Calu3 (cell line): ENCODE measurements around the gene SPOCK1. TPM values are rescaled to one million over a fixed set of nuclear protein-coding genes. Genes with fewer than 3 reads are reported as not detected.

Source experiments
- BruUV-seq: library from RNA; stranded (reverse); fragments of 400-500 nt; replicated peaks from 2 replicates; lab custom pipeline; 2021; lab: Mats Ljungman, UMichigan
- CTCF ChIA-PET: fragments of 300-600 bp; sonication (Branson Sonifier 250); formaldehyde crosslinking; loops from one replicate; lab custom pipeline; 2022; ENCODE audit warnings: antibody characterized with exemption; lab: Charles Lee
- DNase-seq: peaks from one replicate; pipeline ENCODE4 v3.0.0; 2022
- H3K27ac Mint-ChIP-seq: one replicate; pipeline ENCODE4 v1.8.0; 2022; ENCODE audit warnings: mixed read lengths; ENCODE audit not compliant: unreplicated experiment
- H3K27me3 Mint-ChIP-seq: one replicate; pipeline ENCODE4 v1.8.0; 2022; ENCODE audit warnings: mixed read lengths; ENCODE audit not compliant: unreplicated experiment
- H3K36me3 Mint-ChIP-seq: one replicate; pipeline ENCODE4 v1.8.0; 2022; ENCODE audit warnings: mild to moderate bottlenecking, moderate library complexity, mixed read lengths; ENCODE audit not compliant: insufficient read depth, unreplicated experiment
- H3K4me1 Mint-ChIP-seq: one replicate; pipeline ENCODE4 v1.8.0; 2022; ENCODE audit warnings: mild to moderate bottlenecking, low read depth, mixed read lengths; ENCODE audit not compliant: unreplicated experiment
- H3K4me3 Mint-ChIP-seq: one replicate; pipeline ENCODE4 v1.8.0; 2022; ENCODE audit warnings: mild to moderate bottlenecking, low read depth, moderate library complexity, mixed read lengths; ENCODE audit not compliant: unreplicated experiment
- H3K9me3 Mint-ChIP-seq: one replicate; pipeline ENCODE4 v1.8.0; 2022; ENCODE audit warnings: low read depth, mixed read lengths; ENCODE audit not compliant: unreplicated experiment
- CTCF ChIP-seq: fragments of 200-600 bp; IDR thresholded peaks from one replicate; pipeline ENCODE4 v1.8.0; 2022; ENCODE audit warnings: antibody characterized with exemption; ENCODE audit not compliant: unreplicated experiment
- intact Hi-C: fragments of 100-400 bp; cut with micrococcal nuclease; formaldehyde crosslinking; loops from one replicate; pipeline ENCODE4 v1.10.0; 2022; ENCODE audit not compliant: unreplicated experiment
- total RNA-seq: library from RNA; stranded (reverse); gene quantifications from 2 replicates; pipeline ENCODE4 v1.2.3, GENCODE V29; 2022

Gene SPOCK1
- total RNA-seq, 1 experiment from 2014 or later, result 3.2 TPM

- Mint-ChIP-seq H3K27me3 (no peaks in the 10 kb centered on the region), H3K9me3 (no peaks in the 10 kb centered on the region), H3K4me3 (peak overlapping the region; percentile 23), H3K36me3 (peaks cover 10% of the 10 kb centered on the region), H3K27ac (peak overlapping the region; percentile 79), H3K4me1 (peaks cover 24% of the 10 kb centered on the region)
- no peak for DNase-seq
- TF ChIP-seq CTCF, result no peak
- no TSS peak for BruUV-seq
- intact Hi-C loops, result loop anchor here (10.0 kb wide), 2 partner anchors 253 to 433 kb away; no protein-coding TSS in a partner anchor
- CTCF ChIA-PET, result interaction anchor here (1.0 to 1.8 kb wide), 2 partner anchors 14 to 34 kb away, joined by 3 to 4 read pairs; no protein-coding TSS in a partner anchor
Measured at GRCh38 chr5:137071526-137071925, 427.6 kb downstream of the SPOCK1 start.

- no peaks in the 10 kb centered on the region for H3K9me3 Mint-ChIP-seq
- no peak overlapping the region for H3K27ac Mint-ChIP-seq
- H3K27me3 Mint-ChIP-seq, result no peaks in the 10 kb centered on the region
- DNase-seq, result no peak
- no TSS peak for BruUV-seq
- intact Hi-C loops, result loop anchor here (10.0 kb wide), 2 partner anchors 254 to 434 kb away; no protein-coding TSS in a partner anchor
- H3K36me3 Mint-ChIP-seq, result peaks cover 10% of the 10 kb centered on the region
- TF ChIP-seq CTCF, result no peak
- peaks cover 24% of the 10 kb centered on the region for H3K4me1 Mint-ChIP-seq
- no peak overlapping the region for H3K4me3 Mint-ChIP-seq
- CTCF ChIA-PET, result interaction anchor here (0.7 to 1.8 kb wide), 3 partner anchors 33 to 306 kb away, joined by 3 to 4 read pairs (median 3); no protein-coding TSS in a partner anchor
Measured at GRCh38 chr5:137070521-137070920, 428.6 kb downstream of the SPOCK1 start.

- no peak for DNase-seq
- Mint-ChIP-seq H3K36me3 (peaks cover 10% of the 10 kb centered on the region), H3K27me3 (no peaks in the 10 kb centered on the region), H3K27ac (no peak overlapping the region), H3K9me3 (no peaks in the 10 kb centered on the region), H3K4me3 (no peak overlapping the region), H3K4me1 (peaks cover 24% of the 10 kb centered on the region)
- no peak for TF ChIP-seq CTCF
- intact Hi-C loops, result no loop called here
- CTCF ChIA-PET, result no interaction called here
- BruUV-seq, result no TSS peak
Measured at GRCh38 chr5:137069358-137069757, 429.8 kb downstream of the SPOCK1 start.

GRCh38 chr5:137061382-137061781 is 437.7 kb downstream of the SPOCK1 start:
- H3K9me3 Mint-ChIP-seq, result no peaks in the 10 kb centered on the region
- no peak for DNase-seq
- no peaks in the 10 kb centered on the region for H3K27me3 Mint-ChIP-seq
- TF ChIP-seq CTCF, result no peak
- H3K4me3 Mint-ChIP-seq, result no peak overlapping the region
- H3K4me1 Mint-ChIP-seq, result no peaks in the 10 kb centered on the region
- H3K27ac Mint-ChIP-seq, result no peak overlapping the region
- no peaks in the 10 kb centered on the region for H3K36me3 Mint-ChIP-seq
- CTCF ChIA-PET, result no interaction called here
- BruUV-seq, result no TSS peak
- intact Hi-C loops, result no loop called here
